HepG2 (cell line): Measurements from ENCODE around the gene OR6C75. TPM values are rescaled to one million over a fixed set of nuclear protein-coding genes. Genes with fewer than 3 reads are reported as not detected.

Source experiments
- ATAC-seq: fragments of 200-7000 bp; cut with Tn5 transposase; 3 replicates; pipeline ENCODE4 v1.9.1; 2020; ENCODE audit warnings: mild to moderate bottlenecking, moderate library complexity
- BruUV-seq: library from RNA; stranded (reverse); fragments of 400-500 nt; replicated peaks from 2 replicates; lab custom pipeline; 2021; lab: Mats Ljungman, UMichigan
- CTCF ChIA-PET: fragments of 300-600 bp; formaldehyde crosslinking; extraction: SDS; loops from one replicate; lab custom pipeline; 2021; ENCODE audit warnings: low total read pairs, inconsistent platforms, low intra/inter-chr PET ratio; lab: Yijun Ruan, JAX
- POLR2A ChIA-PET: fragments of 350-600 bp; sonication (Branson Sonifier 250); formaldehyde crosslinking; loops from one replicate; lab custom pipeline; 2020; ENCODE audit warnings: antibody characterized with exemption, inconsistent platforms; lab: Yijun Ruan, JAX
- DNase-seq: peaks from one replicate; pipeline ENCODE4 v3.0.0-alpha.2; 2015; ENCODE audit warnings: low spot score
- FAIRE-seq: peaks from 3 replicates; lab custom pipeline; 2011; peaks lifted over from hg19 to GRCh38; lab: Jason Lieb, UNC
- H2AFZ ChIP-seq: one replicate; pipeline ENCODE4 v1.6.1; 2011; ENCODE audit warnings: low read length, inconsistent platforms
- H3K27ac ChIP-seq: fragments of 300-600 bp; 3 replicates; pipeline ENCODE4 v1.8.0; 2011; ENCODE audit warnings: mixed run types, mild to moderate bottlenecking, mixed read lengths, low read length, inconsistent platforms; ENCODE audit not compliant: insufficient read depth; ENCODE audit errors: extremely low read length
- H3K27me3 ChIP-seq, 2 experiments: fragments of 200-600 bp in 1 of 2; 2 replicates in 1 of 2; 3 replicates in 1 of 2; pipeline versions ENCODE4 v1.6.0 to v1.8.0; 2011; ENCODE audit warnings: low read length in 2 of 2, mild to moderate bottlenecking in 2 of 2, moderate library complexity in 2 of 2, inconsistent platforms in 1 of 2; ENCODE audit not compliant: insufficient read depth in 2 of 2, control insufficient read depth in 1 of 2
- H3K36me3 ChIP-seq, 2 experiments: fragments of 200-600 bp in 1 of 2; replicated peaks in 1 of 2; 2 replicates in 1 of 2; 3 replicates in 1 of 2; pipeline versions ENCODE4 v1.5.1 to v1.8.0; 2011; ENCODE audit warnings: low read length in 2 of 2, inconsistent platforms in 1 of 2; ENCODE audit not compliant: insufficient read depth in 2 of 2, control insufficient read depth in 1 of 2
- H3K4me1 ChIP-seq: 2 replicates; pipeline ENCODE4 v1.5.1; 2012; ENCODE audit warnings: low read length, inconsistent platforms; ENCODE audit not compliant: insufficient read depth
- H3K4me2 ChIP-seq: 2 replicates; pipeline ENCODE4 v1.6.0; 2011; ENCODE audit warnings: low read depth, low read length, inconsistent platforms
- H3K4me3 ChIP-seq, 3 experiments: fragments of 200-600 bp in 1 of 3; sonication (generic), shearing (Covaris generic) in 1 of 3; replicated peaks in 1 of 3; 2 replicates each; pipeline ENCODE4 v1.5.1; 2011 to 2016; ENCODE audit warnings: low read length in 3 of 3, inconsistent platforms in 2 of 3, low read depth in 2 of 3, mild to moderate bottlenecking in 2 of 3, control low read depth in 1 of 3, mixed read lengths in 1 of 3; ENCODE audit not compliant: insufficient read depth in 1 of 3
- H3K79me2 ChIP-seq: one replicate; pipeline ENCODE4 v1.6.1; 2011; ENCODE audit warnings: low read length, inconsistent platforms; ENCODE audit not compliant: insufficient read depth
- H3K9ac ChIP-seq: 2 replicates; pipeline ENCODE4 v1.6.0; 2011; ENCODE audit warnings: mild to moderate bottlenecking, low read depth, low read length, inconsistent platforms; ENCODE audit not compliant: insufficient read depth
- H3K9me3 ChIP-seq: 2 replicates; pipeline ENCODE4 v1.5.1; 2012; ENCODE audit warnings: mild to moderate bottlenecking, low read length
- H4K20me1 ChIP-seq: 2 replicates; pipeline ENCODE4 v1.6.0; 2011; ENCODE audit warnings: inconsistent platforms, mild to moderate bottlenecking, low read length, moderate library complexity; ENCODE audit not compliant: insufficient read depth
- ARHGAP35 ChIP-seq: sonication (generic); formaldehyde crosslinking; IDR thresholded peaks from 2 replicates; pipeline ENCODE4 v1.9.0; 2022; ENCODE audit warnings: mild to moderate bottlenecking, inconsistent platforms, moderate library complexity, missing genetic modification reagents, borderline replicate concordance
- CHD2 ChIP-seq: IDR thresholded peaks from 2 replicates; pipeline ENCODE4 v1.6.1; 2011; ENCODE audit warnings: low read depth, low read length, improper control_type of control experiment
- HHEX ChIP-seq: IDR thresholded peaks from 2 replicates; pipeline ENCODE4 v1.6.1; 2016; ENCODE audit warnings: control low read depth
- HNRNPH1 ChIP-seq: fragments of 200-400 bp; formaldehyde crosslinking; optimal IDR thresholded peaks from 2 replicates; pipeline ENCODE3; 2017; ENCODE audit warnings: mild to moderate bottlenecking, low read depth, low read length
- IKZF4 ChIP-seq: sonication (generic); formaldehyde crosslinking; IDR thresholded peaks from 2 replicates; pipeline ENCODE4 v1.5.1; 2020; ENCODE audit warnings: borderline replicate concordance, mild to moderate bottlenecking, low read depth, missing genetic modification reagents; ENCODE audit errors: not compliant biosample characterization
- MAFK ChIP-seq, 2 experiments: IDR thresholded peaks in 1 of 2; conservative IDR thresholded peaks in 1 of 2; 2 replicates each; pipeline ENCODE4 v1.6.1; 2011; ENCODE audit warnings: improper control_type of control experiment in 2 of 2, low read length in 2 of 2
- ZFX ChIP-seq: sonication (generic); formaldehyde crosslinking; IDR thresholded peaks from 2 replicates; pipeline ENCODE4 v1.4.0; 2020; ENCODE audit warnings: mild to moderate bottlenecking, low read depth, missing genetic modification reagents, moderate library complexity
- ZNF143 ChIP-seq: sonication (generic); formaldehyde crosslinking; IDR thresholded peaks from 2 replicates; pipeline ENCODE4 v1.4.0; 2020; ENCODE audit warnings: missing genetic modification reagents
- ZNF354B ChIP-seq: sonication (generic); formaldehyde crosslinking; IDR thresholded peaks from 2 replicates; pipeline ENCODE4 v1.8.0; 2022; ENCODE audit warnings: mild to moderate bottlenecking, missing genetic modification reagents
- ZNF530 ChIP-seq: sonication (generic); formaldehyde crosslinking; IDR thresholded peaks from 2 replicates; pipeline ENCODE4 v1.5.0; 2020; ENCODE audit warnings: low read depth, mild to moderate bottlenecking, missing genetic modification reagents
- WGBS: methylation state at CpG from one replicate; pipeline ENCODE4 v1.1.6; 2017; ENCODE audit warnings: low lambda C conversion rate; 5-methylcytosine and 5-hydroxymethylcytosine counted together
- in situ Hi-C: cut with HindIII; loops from 2 replicates; pipeline ENCODE4 v1.10.0; 2017; ENCODE audit warnings: low pct_unique_long_range_greater_than_20kb; ENCODE audit not compliant: extremely low pct_ligation_motif_present
- intact Hi-C: fragments of 100-400 bp; cut with micrococcal nuclease; formaldehyde crosslinking; loops from one replicate; pipeline ENCODE4 v1.10.0; 2022; ENCODE audit not compliant: unreplicated experiment
- polyA plus RNA-seq, 8 experiments: library from polyadenylated mRNA; depleted of rRNA in 3 of 8; stranded (reverse) in 7 of 8; unstranded in 1 of 8; fragments of >200 nt; fragmentation: Illumina TruSeq in 4 of 8; extraction: Trizol in 4 of 8; gene quantifications; 2 replicates each; pipeline versions ENCODE4 v1.2.1 to v1.2.3, GENCODE V29; 2011 to 2016; ENCODE audit warnings: low read depth in 4 of 8, missing spikeins in 1 of 8, mixed read lengths in 1 of 8; ENCODE audit not compliant: insufficient read depth in 1 of 8
- total RNA-seq, 5 experiments: library from RNA; depleted of rRNA; stranded (reverse); fragments of >200 nt; fragmentation: Illumina TruSeq; extraction: Trizol; gene quantifications; 2 replicates each; pipeline ENCODE4 v1.2.3, GENCODE V29; 2016; ENCODE audit warnings: low read depth in 1 of 5
- TF ChIP-seq, protein P1 (sequence below): IDR thresholded peaks from 2 replicates; pipeline ENCODE4 v1.6.1; 2016; ENCODE audit warnings: missing genetic modification reagents, missing compliant biosample characterization
- TF ChIP-seq, protein P2 (sequence below): sonication (generic); formaldehyde crosslinking; IDR thresholded peaks from 2 replicates; pipeline ENCODE4 v1.4.0; 2020; ENCODE audit warnings: mild to moderate bottlenecking, low read depth, missing genetic modification reagents
- TF ChIP-seq, protein P3 (sequence below): IDR thresholded peaks from 2 replicates; pipeline ENCODE4 v1.6.1; 2016; ENCODE audit warnings: missing compliant biosample characterization, missing genetic modification reagents, borderline replicate concordance

The OR6C75 gene
- total and polyA plus RNA-seq, 2 of the 13 experiments (the other 11 are each of a cell fraction or from before 2014, with no cell fraction given) = not detected

DNA sequence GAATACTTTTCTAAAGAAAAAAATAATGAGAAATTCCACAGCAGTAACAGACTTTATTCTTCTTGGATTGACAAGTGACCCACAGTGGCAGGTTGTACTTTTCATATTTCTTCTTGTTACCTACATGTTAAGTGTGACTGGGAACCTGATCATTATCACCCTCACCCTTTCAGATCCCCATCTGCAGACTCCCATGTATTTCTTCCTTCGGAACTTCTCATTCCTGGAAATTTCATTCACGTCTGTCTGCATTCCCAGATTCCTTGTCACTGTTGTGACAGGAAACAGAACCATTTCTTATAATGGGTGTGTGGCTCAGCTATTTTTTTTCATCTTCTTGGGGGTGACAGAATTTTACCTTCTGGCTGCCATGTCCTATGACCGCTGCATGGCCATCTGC is 2.3 kb downstream of the OR6C75 start:
- H3K27ac ChIP-seq = no peak overlapping the region
- TF ChIP-seq, protein P1, sequence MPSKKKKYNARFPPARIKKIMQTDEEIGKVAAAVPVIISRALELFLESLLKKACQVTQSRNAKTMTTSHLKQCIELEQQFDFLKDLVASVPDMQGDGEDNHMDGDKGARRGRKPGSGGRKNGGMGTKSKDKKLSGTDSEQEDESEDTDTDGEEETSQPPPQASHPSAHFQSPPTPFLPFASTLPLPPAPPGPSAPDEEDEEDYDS (CRISPR knock-in tag) = no peak
- TF ChIP-seq, all 625 proteins: peak for 0
- Histone ChIP-seq H3K4me2 (no peak overlapping the region), H4K20me1 (no peaks in the 10 kb centered on the region), H3K9me3 (no peaks in the 10 kb centered on the region), H3K9ac (no peak overlapping the region), H3K27me3 (no peaks in the 10 kb centered on the region), H3K4me1 (no peaks in the 10 kb centered on the region), H3K4me3 (no peak overlapping the region), H2AFZ (no peak overlapping the region), H3K79me2 (no peaks in the 10 kb centered on the region), H3K36me3 (no peaks in the 10 kb centered on the region)
- intact Hi-C loops = no loop called here
- no peak for FAIRE-seq
- ChIA-PET POLR2A (no interaction called here), CTCF (no interaction called here)
- 16% methylated on average over 3 of the region's 3 CpGs for WGBS
- BruUV-seq = no TSS peak
- in situ Hi-C loops = no loop called here
- no peak for DNase-seq
- no peak for ATAC-seq

DNA sequence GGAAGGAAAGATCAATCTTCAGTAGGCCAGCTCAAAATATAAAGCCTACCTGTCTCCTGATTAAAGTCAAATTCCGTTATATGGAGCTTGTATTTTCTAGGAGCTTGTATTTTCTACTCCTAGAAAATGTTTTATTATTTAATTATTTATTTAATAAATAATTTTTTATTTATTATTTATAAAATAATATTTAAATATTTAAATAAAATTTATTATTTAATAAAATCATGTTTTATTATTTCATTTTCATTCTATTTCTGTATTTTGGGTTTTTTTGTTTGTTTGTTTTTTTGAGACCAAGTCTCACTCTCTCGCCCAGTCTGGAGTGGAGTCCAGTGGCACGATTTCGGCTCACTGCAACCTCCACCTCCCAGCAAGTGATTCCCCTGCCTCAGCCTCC is 9.7 kb downstream of the OR6C75 start:
- intact Hi-C loops = no loop called here
- no peak for FAIRE-seq

More for the DNA sequence above, 9.7 kb downstream of the OR6C75 start:
- H3K27me3 ChIP-seq = no peaks in the 10 kb centered on the region
- ChIA-PET CTCF (no interaction called here), POLR2A (no interaction called here)
- no peak overlapping the region for H3K9ac ChIP-seq
- H3K4me3 ChIP-seq = no peak overlapping the region
- H3K4me1 ChIP-seq = no peaks in the 10 kb centered on the region
- in situ Hi-C loops = no loop called here
- H2AFZ ChIP-seq = no peak overlapping the region
- no peak overlapping the region for H3K4me2 ChIP-seq
- H4K20me1 ChIP-seq = no peaks in the 10 kb centered on the region
- H3K27ac ChIP-seq = no peak overlapping the region
- H3K36me3 ChIP-seq = no peaks in the 10 kb centered on the region
- no TSS peak for BruUV-seq
- WGBS = 67% methylated on average over 4 of the region's 4 CpGs
- no peaks in the 10 kb centered on the region for H3K79me2 ChIP-seq
- ATAC-seq = no peak
- no peaks in the 10 kb centered on the region for H3K9me3 ChIP-seq
- DNase-seq = no peak
- TF ChIP-seq, protein P2, sequence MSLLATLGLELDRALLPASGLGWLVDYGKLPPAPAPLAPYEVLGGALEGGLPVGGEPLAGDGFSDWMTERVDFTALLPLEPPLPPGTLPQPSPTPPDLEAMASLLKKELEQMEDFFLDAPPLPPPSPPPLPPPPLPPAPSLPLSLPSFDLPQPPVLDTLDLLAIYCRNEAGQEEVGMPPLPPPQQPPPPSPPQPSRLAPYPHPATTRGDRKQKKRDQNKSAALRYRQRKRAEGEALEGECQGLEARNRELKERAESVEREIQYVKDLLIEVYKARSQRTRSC = no peak
- no peak for TF ChIP-seq ZNF143 (CRISPR knock-in tag)
- TF ChIP-seq ZFX (CRISPR knock-in tag) = no peak
- TF ChIP-seq ZNF530 (CRISPR knock-in tag) = no peak
- no peak for TF ChIP-seq HNRNPH1
- no peak for TF ChIP-seq ZNF354B
- no peak for TF ChIP-seq MAFK (conservative IDR thresholded peaks at IDR 0.05 in 1 of 2, IDR thresholded peaks at IDR 0.05 in 1 of 2; ENCODE audit: low read length in 2 of 2)
- no peak for TF ChIP-seq ARHGAP35 (CRISPR knock-in tag)
- TF ChIP-seq CHD2 = no peak
- no peak for TF ChIP-seq IKZF4 (CRISPR knock-in tag)
- TF ChIP-seq HHEX (CRISPR knock-in tag) = no peak
- TF ChIP-seq, protein P3, sequence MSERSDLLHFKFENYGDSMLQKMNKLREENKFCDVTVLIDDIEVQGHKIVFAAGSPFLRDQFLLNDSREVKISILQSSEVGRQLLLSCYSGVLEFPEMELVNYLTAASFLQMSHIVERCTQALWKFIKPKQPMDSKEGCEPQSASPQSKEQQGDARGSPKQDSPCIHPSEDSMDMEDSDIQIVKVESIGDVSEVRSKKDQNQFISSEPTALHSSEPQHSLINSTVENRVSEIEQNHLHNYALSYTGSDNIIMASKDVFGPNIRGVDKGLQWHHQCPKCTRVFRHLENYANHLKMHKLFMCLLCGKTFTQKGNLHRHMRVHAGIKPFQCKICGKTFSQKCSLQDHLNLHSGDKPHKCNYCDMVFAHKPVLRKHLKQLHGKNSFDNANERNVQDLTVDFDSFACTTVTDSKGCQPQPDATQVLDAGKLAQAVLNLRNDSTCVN (CRISPR knock-in tag) = no peak
